Pons (tissue), 1 donor: Measurements from ENCODE around the gene FAM25G.
"Not testable (repeated sequence)": the region's sequence is repeated elsewhere in the genome, so short reads cannot be mapped to it uniquely, and the experiment has no call there.

Experiments used
- DNase-seq: peaks from one replicate; pipeline ENCODE4 v3.0.0-alpha.2; 2016; ENCODE audit warnings: low spot score

Gene FAM25G

GRCh38 chr10:47491600-47491999 lies at the start of gene FAM25G:
Gene FAM25G (minus strand): TSS chr10:47491700. CDS start chr10:47491674, 26 bp downstream.
- DNase-seq, result not testable (repeated sequence)

GRCh38 chr10:47536430-47536829 lies 44.9 kb upstream of the FAM25G start:
- not testable (repeated sequence) for DNase-seq

GRCh38 chr10:47523475-47523874 lies 32.0 kb upstream of the FAM25G start, which contains the start of gene AGAP9:
Gene AGAP9 (minus strand): TSS chr10:47523638. CDS start chr10:47523526, 112 bp downstream.
- DNase-seq, result not testable (repeated sequence)

GRCh38 chr10:47502313-47502712 lies 10.8 kb upstream of the FAM25G start:
- DNase-seq, result not testable (repeated sequence)

GRCh38 chr10:47494226-47494625 lies 2.7 kb upstream of the FAM25G start:
- not testable (repeated sequence) for DNase-seq

GRCh38 chr10:47489630-47490029 lies 1.9 kb downstream of the FAM25G start:
- DNase-seq, result not testable (repeated sequence)

- not testable (repeated sequence) for DNase-seq
Observed at GRCh38 chr10:47485943-47486342, 5.6 kb downstream of the FAM25G start.

- not testable (repeated sequence) for DNase-seq
Observed at GRCh38 chr10:47484786-47485185, 6.7 kb downstream of the FAM25G start.

GRCh38 chr10:47483923-47484322 lies 7.6 kb downstream of the FAM25G start, which contains the start of gene ANXA8:
Gene ANXA8 (minus strand): TSS chr10:47484115. CDS start chr10:47483933, 182 bp downstream.
- not testable (repeated sequence) for DNase-seq

GRCh38 chr10:47482367-47482766 lies 9.1 kb downstream of the FAM25G start:
- not testable (repeated sequence) for DNase-seq

- not testable (repeated sequence) for DNase-seq
Observed at GRCh38 chr10:47481768-47482181, 9.7 kb downstream of the FAM25G start.

GRCh38 chr10:47481182-47481766 lies 10.2 kb downstream of the FAM25G start:
- not testable (repeated sequence) for DNase-seq

GRCh38 chr10:47480133-47480532 lies 11.4 kb downstream of the FAM25G start:
- not testable (repeated sequence) for DNase-seq

GRCh38 chr10:47478114-47478513 lies 13.4 kb downstream of the FAM25G start:
- not testable (repeated sequence) for DNase-seq

- DNase-seq, result not testable (repeated sequence)
Observed at GRCh38 chr10:47477078-47477477, 14.4 kb downstream of the FAM25G start.

GRCh38 chr10:47475101-47475500 lies 16.4 kb downstream of the FAM25G start:
- DNase-seq, result not testable (repeated sequence)

- not testable (repeated sequence) for DNase-seq
Observed at GRCh38 chr10:47473516-47473915, 18.0 kb downstream of the FAM25G start.

GRCh38 chr10:47472647-47473046 lies 18.9 kb downstream of the FAM25G start:
- DNase-seq, result not testable (repeated sequence)

GRCh38 chr10:47472072-47472471 lies 19.4 kb downstream of the FAM25G start:
- DNase-seq, result not testable (repeated sequence)

GRCh38 chr10:47468731-47469528 lies 22.6 kb downstream of the FAM25G start:
- DNase-seq, result not testable (repeated sequence)

GRCh38 chr10:47467957-47468356 lies 23.5 kb downstream of the FAM25G start:
- not testable (repeated sequence) for DNase-seq

GRCh38 chr10:47467458-47467857 lies 24.0 kb downstream of the FAM25G start:
- DNase-seq, result not testable (repeated sequence)
